ENCODE data around the gene SCYGR4.
"Not testable (repeated sequence)": the region's sequence is repeated elsewhere in the genome, so short reads cannot be mapped to it uniquely, and the experiment has no call there.

The SCYGR4 gene, protein sequence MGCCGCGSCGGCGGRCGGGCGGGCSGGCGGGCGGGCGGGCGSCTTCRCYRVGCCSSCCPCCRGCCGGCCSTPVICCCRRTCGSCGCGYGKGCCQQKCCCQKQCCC

DNA sequence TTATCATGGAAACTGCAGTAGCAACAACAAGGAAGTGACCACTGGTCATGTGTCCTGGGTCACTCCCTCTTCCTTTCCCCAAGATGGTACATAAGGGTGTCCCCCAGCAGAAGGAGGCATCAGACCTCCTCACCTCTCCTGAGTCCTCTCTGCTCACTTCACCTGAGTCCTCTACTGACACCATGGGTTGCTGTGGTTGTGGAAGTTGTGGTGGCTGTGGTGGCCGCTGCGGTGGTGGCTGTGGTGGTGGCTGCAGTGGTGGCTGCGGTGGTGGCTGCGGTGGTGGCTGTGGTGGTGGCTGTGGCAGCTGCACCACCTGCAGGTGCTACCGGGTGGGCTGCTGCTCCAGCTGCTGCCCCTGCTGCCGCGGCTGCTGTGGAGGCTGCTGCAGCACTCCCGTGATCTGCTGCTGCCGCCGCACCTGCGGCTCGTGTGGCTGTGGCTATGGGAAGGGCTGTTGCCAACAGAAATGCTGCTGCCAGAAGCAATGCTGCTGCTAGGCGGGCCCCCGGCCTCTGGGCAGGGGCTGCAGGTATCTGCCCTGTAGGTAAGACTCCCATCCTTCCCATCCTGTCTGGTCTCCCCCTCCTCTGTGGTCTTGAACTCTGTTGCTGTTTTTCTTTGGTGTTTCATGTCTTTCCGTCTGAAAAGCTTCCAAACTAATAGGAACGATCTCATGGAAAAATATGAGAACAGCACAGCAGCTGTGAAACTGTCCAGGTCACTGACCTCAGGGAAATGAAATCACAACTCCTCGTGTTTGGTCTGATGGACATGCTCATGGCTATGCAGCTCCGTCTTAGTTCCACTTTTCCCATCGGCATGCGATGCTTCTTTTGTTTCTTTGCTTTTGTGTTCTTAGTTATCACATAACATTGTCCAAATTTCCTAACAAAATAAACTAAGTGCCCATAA is at the start of gene SCYGR4:
SCYGR4 (plus strand) TSS at position 183 of the 915 bp plus-strand sequence; CDS start at position 183, 0 bp downstream.
- DNase-seq, result no peak

DNA sequence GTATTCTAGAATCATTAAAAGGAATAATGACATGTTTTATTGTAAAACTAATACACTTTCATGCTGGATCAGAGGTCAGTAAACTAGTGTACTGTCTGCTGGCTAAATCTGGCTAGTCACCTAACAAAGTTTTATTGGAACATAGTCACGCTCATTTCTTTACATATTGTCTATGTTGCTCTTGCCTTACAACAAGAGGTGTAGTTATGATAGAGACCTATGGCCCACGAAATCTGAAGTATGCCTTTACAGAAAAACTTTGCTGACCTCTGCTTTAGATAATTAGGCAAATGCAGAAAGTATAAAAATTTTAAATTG is 48.5 kb upstream of the SCYGR4 start:
- DNase-seq, result no peak

DNA sequence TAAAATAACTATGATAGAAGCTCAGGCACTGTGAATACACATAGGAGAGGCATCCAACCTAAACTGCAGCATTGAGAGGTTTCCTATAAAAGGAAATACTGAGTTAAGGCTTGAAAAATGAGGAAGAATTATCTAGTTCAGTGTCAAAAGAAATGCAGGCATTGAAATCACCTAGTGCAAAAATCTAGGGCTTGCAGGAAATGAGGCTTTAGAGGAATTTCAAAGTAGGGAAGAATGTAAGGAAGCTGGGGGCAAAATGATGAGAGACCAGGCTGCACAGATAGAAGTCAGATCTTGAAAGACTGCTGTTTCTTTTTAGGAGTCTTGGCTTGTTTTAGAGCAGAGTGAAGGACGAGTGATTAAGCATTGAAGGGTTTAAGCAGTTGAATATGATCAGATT is 46.7 kb upstream of the SCYGR4 start:
- no peak for DNase-seq

DNA sequence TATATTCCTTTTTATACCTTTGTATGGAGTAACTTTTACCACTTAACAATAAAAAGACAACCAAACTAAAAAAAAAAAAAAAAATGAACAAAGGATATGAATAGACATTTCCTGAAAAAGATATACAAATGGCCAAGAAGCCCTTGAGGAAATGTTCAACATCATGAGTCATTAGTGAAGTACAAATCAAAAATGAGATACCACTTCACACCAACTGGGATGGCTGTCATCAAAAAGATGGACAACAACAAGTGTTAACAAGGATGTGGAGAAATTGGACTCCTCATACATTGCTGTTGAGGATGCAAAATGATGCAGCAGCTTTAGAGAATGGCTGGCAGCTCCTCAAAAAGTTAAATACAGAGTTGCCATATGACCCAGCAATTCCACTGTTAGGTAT is 41.2 kb upstream of the SCYGR4 start:
- DNase-seq, result no peak

DNA sequence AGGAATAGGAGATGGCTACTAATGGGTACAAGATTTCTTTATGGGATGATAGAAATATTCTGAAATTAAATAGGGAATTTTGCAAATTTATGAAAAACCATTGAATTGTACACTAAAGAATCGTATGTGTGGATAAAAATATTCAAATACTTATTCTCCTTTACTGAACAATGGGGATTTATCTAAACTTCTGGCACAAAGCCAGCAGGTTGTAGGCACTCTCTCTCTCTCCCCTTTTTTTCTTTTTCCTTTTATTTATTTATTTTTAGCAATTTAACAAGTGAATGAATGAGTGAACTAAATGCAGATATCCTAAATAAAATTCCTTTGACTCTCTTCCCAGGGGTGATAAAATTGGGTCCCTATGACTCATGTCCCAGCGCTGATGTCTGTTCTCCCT is 40.5 kb upstream of the SCYGR4 start:
- no peak for DNase-seq

DNA sequence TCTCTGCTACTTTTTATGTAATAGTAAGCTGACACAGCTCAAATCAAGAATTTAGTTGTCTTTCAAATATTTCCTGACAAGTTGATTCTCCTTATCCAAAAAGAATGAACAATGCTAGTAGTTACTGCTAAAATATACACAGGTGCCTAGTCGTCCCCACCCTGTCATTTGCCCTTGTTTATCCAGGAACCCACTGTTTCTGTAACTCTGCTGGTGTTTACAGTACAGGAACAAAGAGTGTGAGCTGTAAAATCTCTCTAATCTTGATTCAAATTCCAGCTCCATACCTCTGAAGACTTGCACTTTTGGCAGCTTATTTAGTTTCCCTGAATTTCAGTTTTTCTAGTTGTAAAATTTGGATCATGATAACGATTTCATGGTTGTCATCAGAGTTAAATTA is 39.7 kb upstream of the SCYGR4 start:
- no peak for DNase-seq

DNA sequence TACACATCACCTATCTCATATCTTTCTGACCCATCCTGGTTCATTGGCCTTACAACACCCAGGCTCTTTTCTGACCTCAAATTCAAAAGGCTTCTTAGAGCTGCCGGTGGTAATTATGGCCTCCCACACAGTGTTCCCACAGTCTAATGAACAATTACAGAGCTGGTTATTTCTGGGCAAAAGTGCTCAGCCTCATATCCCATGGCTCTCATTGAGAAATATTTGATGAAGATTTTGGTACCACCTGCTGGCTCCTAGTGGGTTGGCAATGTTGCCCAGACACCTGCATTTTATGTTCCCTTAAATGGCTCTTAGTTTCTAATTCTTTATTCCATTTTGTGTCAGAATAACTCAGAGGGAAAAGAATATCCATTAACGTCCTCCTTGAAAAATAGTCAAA is 38.7 kb upstream of the SCYGR4 start:
- DNase-seq, result no peak

DNA sequence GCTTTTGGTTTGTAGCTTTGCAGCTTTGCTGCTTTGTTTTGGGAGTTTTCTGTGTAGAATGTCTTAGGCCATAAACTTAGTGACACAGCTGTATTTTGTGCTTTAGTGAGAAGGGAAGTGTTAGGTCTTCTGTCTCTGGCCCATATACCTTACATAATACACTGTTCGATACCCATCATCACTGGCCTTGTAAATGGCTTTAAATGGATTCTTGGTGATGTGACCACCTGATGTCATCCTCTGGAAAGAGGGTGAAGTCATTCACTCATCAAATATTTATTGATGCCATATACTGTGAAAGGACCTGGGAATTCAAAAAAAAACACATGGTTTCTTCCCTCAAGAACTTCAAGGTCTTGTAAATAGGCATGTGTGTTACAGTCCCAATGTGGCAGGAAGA is 37.5 kb upstream of the SCYGR4 start:
- no peak for DNase-seq

DNA sequence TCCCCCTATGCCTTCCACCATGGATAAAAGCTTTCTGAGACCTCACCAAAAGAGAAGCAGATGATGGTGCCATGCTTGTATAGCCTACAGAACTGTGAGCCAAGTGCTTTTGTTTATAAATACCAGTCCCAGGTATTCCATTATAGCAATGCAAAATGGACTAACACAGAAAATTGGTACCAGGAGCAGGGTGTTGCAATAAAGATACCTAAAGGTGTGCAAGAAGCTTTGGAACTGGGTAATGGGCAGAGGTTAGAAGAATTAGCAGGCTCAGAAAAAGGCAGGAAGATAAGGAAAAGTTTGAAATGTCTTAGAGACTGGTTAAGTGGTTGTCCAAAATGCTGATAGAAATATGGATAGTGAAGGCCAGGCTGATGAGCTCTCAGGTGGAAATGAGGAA is 34.9 kb upstream of the SCYGR4 start:
- DNase-seq, result no peak

DNA sequence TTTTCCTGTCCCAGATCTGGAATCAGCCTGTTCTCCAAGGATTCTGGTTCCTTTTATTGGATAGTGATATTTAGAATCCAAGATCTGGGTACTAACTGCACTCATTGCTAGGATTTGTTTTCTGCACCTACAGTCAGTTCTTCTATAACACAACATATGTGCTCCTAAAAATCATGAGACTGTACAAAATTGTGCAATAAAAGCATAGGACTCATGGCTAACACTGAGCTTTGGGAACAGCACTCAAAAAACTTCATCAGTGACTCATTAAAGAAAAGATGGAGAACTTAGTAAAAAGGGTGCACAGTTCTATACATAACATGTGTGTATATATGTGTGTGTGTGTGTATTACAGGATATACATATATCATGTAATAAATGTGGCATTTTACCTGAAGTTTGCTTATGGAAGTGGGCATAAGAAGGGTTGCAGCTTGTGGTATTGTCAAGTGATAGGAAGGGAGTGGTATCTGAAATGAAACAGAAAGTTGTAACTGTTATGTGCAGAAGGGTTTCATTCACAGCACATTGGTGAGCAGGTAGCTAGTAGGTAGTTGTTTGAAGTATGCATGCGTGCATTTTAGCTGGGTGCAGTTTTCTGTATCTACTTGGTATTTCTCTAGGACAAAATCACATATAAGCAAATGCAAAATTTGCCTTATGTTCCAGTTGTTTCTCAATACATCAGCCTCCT is 24.5 kb upstream of the SCYGR4 start:
- no peak for DNase-seq

DNA sequence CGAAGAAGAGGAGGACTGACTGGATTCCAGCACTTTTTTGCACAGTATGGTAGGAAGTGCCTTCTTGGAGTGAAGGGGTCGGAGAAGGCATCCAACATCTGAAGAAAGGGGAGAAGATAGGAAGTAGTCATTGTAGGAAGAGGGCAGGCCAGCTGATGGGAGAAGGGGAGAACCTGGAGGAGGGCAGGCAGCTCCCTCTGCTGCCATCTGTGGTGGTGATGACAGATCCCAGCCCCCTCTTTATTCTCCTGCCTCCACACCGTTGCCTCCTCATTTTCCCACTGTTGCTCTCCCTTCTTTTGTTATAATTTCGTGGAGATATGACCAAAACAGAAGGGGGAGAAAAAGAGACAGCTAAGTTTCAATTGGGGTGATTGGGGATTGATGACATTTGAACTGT is 21.5 kb upstream of the SCYGR4 start:
- no peak for DNase-seq

DNA sequence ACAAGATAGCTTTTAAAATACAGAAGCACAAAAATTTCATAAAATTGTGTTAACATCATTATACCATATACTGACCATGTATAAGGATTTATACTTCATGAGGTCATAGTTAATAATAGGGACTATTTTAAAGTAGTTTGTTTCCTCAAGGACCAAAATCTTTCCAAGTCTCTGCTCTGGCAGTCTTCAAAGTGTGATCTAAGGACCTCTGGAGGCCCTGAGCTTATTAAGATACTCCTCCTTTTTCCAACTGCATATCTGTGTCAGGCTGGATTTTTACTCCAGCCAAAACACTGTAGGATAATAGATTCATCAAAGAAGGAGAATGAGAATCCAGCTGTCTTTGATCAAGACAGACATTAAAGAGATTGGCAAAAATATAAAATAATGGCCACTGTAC is 20.3 kb upstream of the SCYGR4 start:
- DNase-seq, result no peak

DNA sequence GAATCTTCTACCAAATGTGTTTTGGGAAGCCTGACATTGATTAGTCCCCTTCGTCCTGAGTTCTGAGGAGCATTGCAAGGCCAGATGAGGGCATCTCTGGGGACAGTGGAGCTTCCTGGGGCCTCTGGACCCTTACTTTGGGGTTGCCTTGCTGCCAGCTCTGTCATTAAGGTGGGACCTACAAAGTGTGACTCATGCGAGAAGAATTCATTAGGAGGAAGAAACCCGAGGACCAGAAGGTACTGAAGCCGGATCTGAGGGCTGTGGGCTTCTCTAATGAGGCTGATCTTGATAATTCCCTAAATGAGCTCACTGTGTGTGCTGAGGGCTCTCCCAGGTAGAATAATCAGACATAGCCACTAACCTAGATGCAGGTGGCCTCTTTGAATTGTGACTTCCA is 19.3 kb upstream of the SCYGR4 start:
- DNase-seq, result no peak

DNA sequence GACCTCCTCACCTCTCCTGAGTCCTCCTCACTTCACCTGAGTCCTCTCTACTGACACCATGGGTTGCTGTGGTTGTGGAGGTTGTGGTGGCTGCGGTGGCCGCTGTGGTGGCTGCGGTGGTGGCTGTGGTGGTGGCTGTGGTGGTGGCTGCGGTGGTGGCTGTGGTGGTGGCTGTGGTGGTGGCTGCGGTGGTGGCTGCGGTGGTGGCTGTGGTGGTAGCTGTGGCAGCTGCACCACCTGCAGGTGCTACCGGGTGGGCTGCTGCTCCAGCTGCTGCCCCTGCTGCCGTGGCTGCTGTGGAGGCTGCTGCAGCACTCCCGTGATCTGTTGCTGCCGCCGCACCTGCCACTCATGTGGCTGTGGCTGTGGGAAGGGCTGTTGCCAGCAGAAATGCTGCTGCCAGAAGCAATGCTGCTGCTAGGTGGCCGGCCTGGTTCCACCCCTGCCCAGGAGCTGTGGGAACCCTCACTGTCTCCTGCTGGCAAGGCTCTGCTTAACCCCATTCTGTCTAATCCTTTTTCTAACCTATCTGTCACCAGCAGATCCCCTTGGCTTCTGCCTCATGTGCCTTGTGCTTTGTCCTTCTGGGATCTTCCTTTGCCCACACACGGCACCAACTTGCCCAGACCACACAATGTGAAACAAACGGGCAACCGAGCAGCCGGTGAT is 18.3 kb upstream of the SCYGR4 start, which contains the start of gene SCYGR2:
SCYGR2 (plus strand) TSS at position 59 of the 669 bp plus-strand sequence; CDS start at position 59, 0 bp downstream.
- DNase-seq, result not testable (repeated sequence)

DNA sequence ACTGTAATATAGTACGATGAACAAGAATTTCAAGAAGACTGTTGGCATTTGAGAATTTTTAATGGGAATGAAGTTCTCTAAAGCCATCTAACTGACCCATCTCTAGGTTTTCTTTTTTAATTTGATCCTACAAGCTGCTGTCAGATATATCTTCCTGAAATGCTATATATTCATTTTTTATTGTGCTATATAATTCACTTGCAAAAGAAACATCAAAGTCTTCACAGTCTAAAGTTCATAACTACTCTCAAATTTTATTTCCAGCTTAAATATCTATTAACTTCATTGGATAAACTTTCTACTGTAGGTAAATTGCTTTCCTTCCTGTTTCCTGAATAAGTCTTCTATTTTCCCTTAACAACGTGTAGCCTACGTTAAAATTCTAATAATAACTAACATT is 14.9 kb upstream of the SCYGR4 start:
- no peak for DNase-seq

DNA sequence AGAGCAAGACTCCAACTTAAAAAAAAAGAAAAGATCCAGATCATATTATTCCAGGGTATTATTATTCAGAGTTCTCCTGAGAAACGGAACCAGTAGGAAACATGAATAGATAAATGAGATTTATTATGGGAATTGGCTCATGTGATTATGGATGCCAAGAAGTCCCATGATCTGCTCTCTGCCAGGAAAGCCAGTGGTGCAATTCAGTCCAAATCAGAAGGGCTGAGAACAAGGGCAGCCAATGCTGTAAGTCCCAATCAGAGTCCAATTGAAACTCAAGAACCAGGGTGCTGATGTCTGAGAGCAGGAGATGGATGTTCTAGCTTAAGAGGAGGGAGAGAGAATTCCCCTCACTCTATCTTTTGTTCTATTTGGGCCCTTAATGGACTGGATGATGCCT is 10.8 kb upstream of the SCYGR4 start:
- DNase-seq, result no peak

DNA sequence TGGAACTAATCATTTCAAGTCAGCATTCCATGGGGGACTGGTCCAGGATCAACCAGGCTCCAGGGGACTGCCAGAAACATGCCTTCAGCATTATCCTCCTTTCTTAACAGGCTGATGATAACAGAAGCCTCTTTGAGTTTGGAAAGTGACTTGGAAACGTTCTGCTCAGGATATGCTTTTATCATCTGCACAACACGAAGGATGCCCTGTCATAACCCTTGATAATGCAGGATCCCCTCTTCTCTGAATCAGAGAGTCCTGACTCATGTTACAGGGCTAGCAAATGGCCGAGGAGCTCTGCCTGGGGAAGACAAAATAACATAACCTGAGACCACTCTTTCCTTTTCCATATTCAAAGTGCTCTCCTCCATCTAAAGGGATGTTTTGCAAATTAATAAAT is 9.4 kb upstream of the SCYGR4 start:
- DNase-seq, result no peak

DNA sequence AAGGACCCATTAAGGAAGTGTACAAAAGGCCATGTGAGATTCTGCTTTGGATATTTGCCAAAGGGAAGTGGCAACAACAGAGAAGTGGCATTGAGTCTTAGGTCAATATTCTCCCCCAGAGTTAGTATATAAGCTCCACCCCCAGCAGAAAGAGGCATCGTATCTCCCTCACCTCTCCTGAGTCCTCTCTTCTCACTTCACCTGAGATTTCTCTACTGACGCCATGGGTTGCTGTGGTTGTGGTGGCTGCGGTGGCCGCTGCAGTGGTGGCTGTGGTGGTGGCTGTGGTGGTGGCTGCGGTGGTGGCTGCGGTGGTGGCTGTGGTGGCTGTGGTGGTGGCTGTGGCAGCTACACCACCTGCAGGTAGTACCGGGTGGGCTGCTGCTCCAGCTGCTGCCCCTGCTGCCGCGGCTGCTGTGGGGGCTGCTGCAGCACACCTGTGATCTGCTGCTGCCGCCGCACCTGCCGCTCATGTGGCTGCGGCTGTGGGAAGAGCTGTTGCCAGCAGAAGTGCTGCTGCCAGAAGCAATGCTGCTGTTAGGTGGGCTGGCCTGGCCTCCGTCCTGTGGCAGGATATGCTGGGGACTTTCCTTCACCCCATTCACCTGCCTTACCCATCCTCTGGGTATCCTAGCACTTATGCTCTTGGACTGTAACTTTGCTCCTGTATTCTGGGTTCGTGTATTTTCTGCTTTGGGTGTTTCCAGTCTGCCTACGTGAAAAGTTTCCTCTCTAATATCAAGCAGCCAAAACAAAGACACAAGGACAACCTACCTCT is 8.5 kb upstream of the SCYGR4 start:
- DNase-seq, result no peak

DNA sequence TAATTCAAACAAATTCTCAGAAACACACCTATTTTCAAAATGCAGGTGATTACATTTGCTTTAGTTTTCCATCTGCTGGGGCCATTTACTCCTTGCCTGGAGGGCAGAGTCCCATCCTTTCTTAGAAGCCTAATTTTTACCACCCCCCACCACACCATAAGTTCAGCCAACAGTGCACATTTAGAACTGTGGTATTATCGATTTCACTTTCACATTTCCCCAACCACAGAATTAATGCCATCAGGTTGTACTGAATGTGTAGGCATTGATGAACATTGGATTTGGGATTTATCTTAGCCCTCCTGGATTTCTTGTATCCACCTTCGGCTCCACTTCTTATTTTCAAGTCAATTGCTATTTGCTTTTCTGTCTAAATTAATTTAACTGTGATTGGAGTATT is 7.2 kb upstream of the SCYGR4 start:
- DNase-seq, result no peak

DNA sequence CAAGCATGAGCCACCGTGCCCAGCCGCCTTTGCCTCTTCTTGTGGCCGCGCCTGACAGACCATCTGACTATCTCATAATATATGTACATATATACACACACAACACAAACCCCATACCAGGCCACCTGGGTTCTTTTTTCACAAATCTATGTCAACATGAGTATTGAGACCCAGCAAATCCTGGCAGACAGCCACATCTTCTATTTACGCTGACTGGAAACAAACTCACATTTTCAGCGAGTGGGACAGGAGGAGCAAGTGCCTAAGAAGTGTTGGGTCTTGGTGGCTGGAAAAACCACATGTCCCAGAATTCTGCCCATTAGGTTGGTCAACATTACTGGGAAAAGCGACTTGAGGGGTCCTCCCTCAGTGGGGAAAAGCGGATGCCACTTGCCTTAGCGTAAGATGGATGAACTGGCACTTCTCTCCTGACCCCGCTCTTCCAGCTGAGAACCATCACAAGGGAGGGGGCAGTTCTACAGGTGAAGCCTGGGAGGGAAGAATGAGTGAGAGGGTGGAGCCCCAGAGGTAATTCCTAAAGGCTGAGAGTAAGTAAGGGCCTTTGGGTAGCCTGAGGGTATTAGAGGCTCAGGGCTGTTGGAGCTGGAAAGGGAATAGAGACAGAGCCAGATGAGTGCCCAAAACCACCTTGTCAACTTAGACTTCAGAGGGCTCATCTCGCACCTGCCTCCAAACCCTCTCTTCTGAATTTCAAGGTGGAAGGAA is 4.6 kb upstream of the SCYGR4 start:
- DNase-seq, result no peak

DNA sequence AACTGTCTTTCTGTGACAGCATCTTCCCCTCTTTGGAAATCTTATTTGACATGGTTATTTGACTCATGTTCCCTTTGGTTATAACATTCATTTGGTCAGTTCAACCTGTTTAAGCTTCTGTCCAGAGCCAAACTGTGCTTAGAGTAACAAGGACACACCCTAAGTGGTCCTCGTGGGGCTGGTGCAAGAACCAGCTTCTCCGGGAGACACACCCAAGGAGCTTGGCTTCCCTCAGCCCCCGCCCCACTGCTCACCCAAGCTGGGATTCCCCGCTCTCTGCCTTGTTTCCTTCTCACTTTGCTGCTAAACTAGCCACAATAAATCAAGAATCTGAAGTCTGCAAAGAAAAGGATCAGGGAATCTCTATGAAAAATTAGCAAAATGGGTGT is 4.0 kb upstream of the SCYGR4 start:
- no peak for DNase-seq

DNA sequence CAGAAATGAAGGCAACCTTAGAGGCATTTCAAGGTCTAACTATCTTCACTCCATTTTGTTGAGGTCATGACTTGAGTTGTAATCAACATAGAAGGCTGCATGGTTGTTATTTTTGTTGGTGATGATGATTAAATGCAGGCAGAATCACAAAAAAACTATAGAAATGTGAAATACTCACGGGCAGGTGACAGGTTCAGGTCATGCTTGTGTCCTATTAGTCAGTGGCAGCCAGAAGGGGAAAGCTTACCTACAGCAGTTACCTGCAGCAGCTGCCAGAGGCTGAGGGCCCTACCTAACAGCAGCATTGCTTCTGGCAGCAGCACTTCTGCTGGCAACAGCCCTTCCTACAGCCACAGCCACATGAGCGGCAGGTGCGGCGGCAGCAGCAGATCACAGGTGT is 3.1 kb upstream of the SCYGR4 start:
- DNase-seq, result no peak
